ENCODE measurements around the gene MYLK. TPM values are rescaled to one million over a fixed set of nuclear protein-coding genes. Genes with fewer than 3 reads are reported as not detected.

MYLK gene
- 98.6 and 155 TPM in 2 replicates for total RNA-seq

GRCh38 chr3:123884203-123884831 lies at the start of gene MYLK:
Gene MYLK (minus strand): TSS chr3:123884332. CDS start chr3:123793841, 90,491 bp downstream.

GRCh38 chr3:123584988-123585937 lies 298.9 kb downstream of the MYLK start, which contains the start of gene HACD2:
Gene HACD2 (minus strand): TSS chr3:123585053. CDS start chr3:123585027, 26 bp downstream.

Other genes with a start within 250 kb of the MYLK start
- 18.4 and 27.2 TPM in 2 replicates for gene CCDC14, start 76.9 kb upstream of the MYLK start, total RNA-seq
- gene ROPN1, start 107.8 kb upstream of the MYLK start, total RNA-seq = not detected in 2 replicates
- gene KALRN, start 149.0 kb upstream of the MYLK start, total RNA-seq = 5.2 and 9.8 TPM in 2 replicates